Upper lobe of left lung (tissue), 4 donors: ENCODE measurements around the gene SYNPO2.

Experiments used
- CTCF ChIP-seq, 6 experiments: fragments of 450-650 bp in 4 of 6; fragments of 200-600 bp in 2 of 6; sonication (generic) in 2 of 6; IDR thresholded peaks; one replicate each; pipeline ENCODE4 v1.5.1; 2016 to 2019; ENCODE audit warnings: antibody characterized with exemption in 6 of 6
- EP300 ChIP-seq, 4 donors: sonication (generic); formaldehyde crosslinking; IDR thresholded peaks; one replicate each; pipeline ENCODE4 v1.5.1; 2017; ENCODE audit warnings: antibody characterized with exemption in 4 of 4, control low read depth in 2 of 4
- POLR2A ChIP-seq, 4 donors: fragments of 450-650 bp; IDR thresholded peaks; one replicate each; pipeline ENCODE4 v1.5.1; 2016 to 2017; ENCODE audit warnings: antibody characterized with exemption in 4 of 4, mild to moderate bottlenecking in 2 of 4
- POLR2AphosphoS5 ChIP-seq, 2 donors: sonication (generic); formaldehyde crosslinking; IDR thresholded peaks; one replicate each; pipeline ENCODE4 v1.5.1; 2017; ENCODE audit warnings: antibody characterized with exemption in 2 of 2

- no peak for TF ChIP-seq CTCF (IDR thresholded peaks at IDR 0.05)
- TF ChIP-seq POLR2AphosphoS5 (IDR thresholded peaks at IDR 0.05): no peak
- no peak for TF ChIP-seq POLR2A (IDR thresholded peaks at IDR 0.05)
- no peak for TF ChIP-seq EP300 (IDR thresholded peaks at IDR 0.05)
Measured at GRCh38 chr4:118974758-118975157, 86.1 kb downstream of the SYNPO2 start.
